Measurements from ENCODE around the gene SLC32A1.

- TF ChIP-seq, protein P1, sequence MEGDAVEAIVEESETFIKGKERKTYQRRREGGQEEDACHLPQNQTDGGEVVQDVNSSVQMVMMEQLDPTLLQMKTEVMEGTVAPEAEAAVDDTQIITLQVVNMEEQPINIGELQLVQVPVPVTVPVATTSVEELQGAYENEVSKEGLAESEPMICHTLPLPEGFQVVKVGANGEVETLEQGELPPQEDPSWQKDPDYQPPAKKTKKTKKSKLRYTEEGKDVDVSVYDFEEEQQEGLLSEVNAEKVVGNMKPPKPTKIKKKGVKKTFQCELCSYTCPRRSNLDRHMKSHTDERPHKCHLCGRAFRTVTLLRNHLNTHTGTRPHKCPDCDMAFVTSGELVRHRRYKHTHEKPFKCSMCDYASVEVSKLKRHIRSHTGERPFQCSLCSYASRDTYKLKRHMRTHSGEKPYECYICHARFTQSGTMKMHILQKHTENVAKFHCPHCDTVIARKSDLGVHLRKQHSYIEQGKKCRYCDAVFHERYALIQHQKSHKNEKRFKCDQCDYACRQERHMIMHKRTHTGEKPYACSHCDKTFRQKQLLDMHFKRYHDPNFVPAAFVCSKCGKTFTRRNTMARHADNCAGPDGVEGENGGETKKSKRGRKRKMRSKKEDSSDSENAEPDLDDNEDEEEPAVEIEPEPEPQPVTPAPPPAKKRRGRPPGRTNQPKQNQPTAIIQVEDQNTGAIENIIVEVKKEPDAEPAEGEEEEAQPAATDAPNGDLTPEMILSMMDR (IDR thresholded peaks at IDR 0.05; ENCODE audit: insufficient read depth, low read depth, low read length), result no peak
- peak; percentile 98 for TF ChIP-seq EZH2 (IDR thresholded peaks at IDR 0.05; ENCODE audit: insufficient read depth, low read length)
Measured at GRCh38 chr20:38724626-38725147, 401 bp downstream of the SLC32A1 start.

Data from astrocyte (in vitro differentiated cells and primary cell).